Measurements from ENCODE around the gene PFKL.

DNA sequence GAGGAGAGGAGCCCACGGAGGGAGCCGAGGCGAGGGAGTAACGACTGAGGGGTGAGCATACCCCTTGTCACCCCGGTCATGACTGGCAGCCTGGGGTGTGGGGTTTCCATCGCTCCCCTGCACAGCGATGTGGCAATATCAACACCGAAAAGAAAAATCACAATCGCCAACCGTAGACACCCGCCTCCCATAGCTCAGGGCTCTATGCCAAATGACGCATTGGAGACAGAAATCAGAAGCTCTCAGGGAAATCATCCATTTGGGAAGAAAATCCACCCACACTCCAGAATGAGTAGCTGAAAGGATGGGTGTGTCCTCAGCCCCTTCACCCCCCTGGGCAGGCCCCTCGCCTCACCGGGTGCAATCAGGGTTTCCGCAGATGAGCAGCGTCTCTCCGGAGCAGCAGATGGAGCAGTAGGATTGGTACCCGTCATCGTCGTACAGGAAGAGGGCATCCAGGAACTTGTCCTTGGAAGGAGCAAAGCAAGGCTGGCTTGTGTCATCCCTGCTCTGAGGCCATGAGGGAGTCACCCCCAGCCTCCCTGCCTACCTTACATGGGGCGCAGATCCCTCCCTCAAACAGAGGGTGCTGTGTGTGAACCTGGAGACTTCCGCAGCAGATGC lies 40.7 kb upstream of the PFKL start:
- no peak for TF ChIP-seq CTCF (IDR thresholded peaks at IDR 0.05)
- TF ChIP-seq POLR2A (IDR thresholded peaks at IDR 0.05), result no peak

Data from adrenal gland (tissue), 5 donors.